Ascending aorta (tissue), 2 donors: ENCODE results near the gene EEF1AKMT1. TPM values are rescaled to one million over a fixed set of nuclear protein-coding genes. Genes with fewer than 3 reads are reported as not detected.
A peak's percentile ranks its signal among the peaks of the same experiment; 100 is the strongest.

Source experiments
- DNase-seq, 2 donors: peaks; one replicate each; pipeline ENCODE4 v3.0.0-alpha.2; 2019; ENCODE audit warnings: low spot score in 2 of 2
- H3K27ac ChIP-seq, 2 donors: fragments of 200-600 bp; sonication (generic); one replicate each; pipeline ENCODE4 v1.5.1; 2016 to 2017; ENCODE audit warnings: mild to moderate bottlenecking in 1 of 2
- H3K27me3 ChIP-seq: fragments of 200-600 bp; sonication (generic); one replicate; pipeline ENCODE4 v1.5.1; 2017
- H3K36me3 ChIP-seq, 2 donors: fragments of 200-600 bp; sonication (generic); one replicate each; pipeline ENCODE4 v1.5.1; 2016
- H3K4me1 ChIP-seq, 2 donors: fragments of 200-600 bp; sonication (generic); one replicate each; pipeline ENCODE4 v1.5.1; 2016 to 2017; ENCODE audit warnings: mild to moderate bottlenecking in 1 of 2
- H3K4me3 ChIP-seq, 2 donors: fragments of 200-600 bp; sonication (generic); one replicate each; pipeline ENCODE4 v1.5.1; 2016 to 2017; ENCODE audit warnings: mild to moderate bottlenecking in 1 of 2
- H3K9me3 ChIP-seq, 2 donors: fragments of 200-600 bp; sonication (generic); one replicate each; pipeline ENCODE4 v1.5.1; 2016
- CTCF ChIP-seq, 3 experiments: fragments of 200-600 bp in 2 of 3; fragments of 450-650 bp in 1 of 3; sonication (generic) in 2 of 3; IDR thresholded peaks; one replicate each; pipeline ENCODE4 v1.5.1; 2016 to 2019; ENCODE audit warnings: antibody characterized with exemption in 3 of 3, mild to moderate bottlenecking in 1 of 3, moderate library complexity in 1 of 3
- intact Hi-C: fragments of 100-400 bp; cut with DNase I; formaldehyde crosslinking; loops from one replicate; pipeline ENCODE4 v1.15.1; 2023
- total RNA-seq: library from RNA; depleted of rRNA; stranded (reverse); fragments of >200 nt; gene quantifications from one replicate; pipeline ENCODE4 v1.1.0, GENCODE V29; 2016

EEF1AKMT1 gene
- total RNA-seq, 1 donor from 2014 or later = not detected

- intact Hi-C loops = loop anchor here (10.0 kb wide), 1 partner anchor 286 kb away; the partner anchor contains the start of gene LATS2
- H3K27me3 ChIP-seq = no peaks in the 10 kb centered on the region
- no peak for TF ChIP-seq CTCF (IDR thresholded peaks at IDR 0.05)
- no peaks in the 10 kb centered on the region for H3K4me1 ChIP-seq
- H3K36me3 ChIP-seq = peaks cover 9 to 10% of the 10 kb centered on the region in 2 donors
- no peak for DNase-seq
- no peaks in the 10 kb centered on the region for H3K9me3 ChIP-seq
- no peak overlapping the region for H3K27ac ChIP-seq
- no peak overlapping the region for H3K4me3 ChIP-seq
Measured at GRCh38 chr13:20778311-20778710, 4.5 kb upstream of the EEF1AKMT1 start.

DNA sequence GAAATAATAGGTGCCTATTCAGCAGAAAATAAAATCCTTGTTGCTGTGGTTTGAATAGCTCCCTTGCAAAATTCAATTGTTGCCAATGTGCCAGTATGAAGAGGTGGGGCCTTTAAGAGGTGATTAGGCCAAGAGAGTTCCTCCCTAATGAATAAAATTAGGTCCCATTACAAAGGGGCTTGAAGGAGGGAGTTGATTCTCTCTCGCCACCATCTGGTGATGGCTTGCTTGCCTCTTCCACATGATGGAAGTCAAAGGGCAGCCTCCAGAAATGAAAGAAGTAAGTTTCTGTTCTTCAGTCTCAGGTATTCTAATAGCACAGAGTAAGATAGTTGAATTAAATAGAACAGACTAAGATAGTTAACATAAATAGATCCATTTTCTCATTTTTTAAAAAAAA, 3.0 kb upstream of the EEF1AKMT1 start:
- TF ChIP-seq CTCF (IDR thresholded peaks at IDR 0.05) = no peak
- Histone ChIP-seq H3K4me1 (peaks cover 0 to 7% of the 10 kb centered on the region in 2 donors), H3K36me3 (peaks cover 0 to 3% of the 10 kb centered on the region in 2 donors), H3K9me3 (no peaks in the 10 kb centered on the region), H3K27ac (no peak overlapping the region), H3K27me3 (no peaks in the 10 kb centered on the region), H3K4me3 (no peak overlapping the region)
- intact Hi-C loops = loop anchor here (10.0 kb wide), 1 partner anchor 288 kb away; the partner anchor contains the start of gene LATS2
- DNase-seq = no peak

GRCh38 chr13:20775961-20776360, 2.2 kb upstream of the EEF1AKMT1 start:
- intact Hi-C loops = loop anchor here (2.0 to 10.0 kb wide), 3 partner anchors 37 to 289 kb away; partner anchors contain the start of gene LATS2
- DNase-seq = no peak
- no peak for TF ChIP-seq CTCF (IDR thresholded peaks at IDR 0.05)
- H3K4me3 ChIP-seq = no peak overlapping the region
- no peaks in the 10 kb centered on the region for H3K9me3 ChIP-seq
- H3K4me1 ChIP-seq = peaks cover 0 to 7% of the 10 kb centered on the region in 2 donors
- H3K27ac ChIP-seq = no peak overlapping the region
- H3K27me3 ChIP-seq = no peaks in the 10 kb centered on the region
- peaks cover 0 to 3% of the 10 kb centered on the region in 2 donors for H3K36me3 ChIP-seq

- no peak for TF ChIP-seq CTCF (IDR thresholded peaks at IDR 0.05)
- Histone ChIP-seq H3K36me3 (peaks cover 3 to 5% of the 10 kb centered on the region in 2 donors), H3K27me3 (no peaks in the 10 kb centered on the region), H3K27ac (no peak overlapping the region), H3K4me3 (no peak overlapping the region), H3K9me3 (no peaks in the 10 kb centered on the region), H3K4me1 (peaks cover 0 to 7% of the 10 kb centered on the region in 2 donors)
- intact Hi-C loops = loop anchor here (2.0 to 10.0 kb wide), 4 partner anchors 38 to 290 kb away; partner anchors contain the start of genes LATS2 and XPO4
- DNase-seq = no peak
Measured at GRCh38 chr13:20774746-20775145, 985 bp upstream of the EEF1AKMT1 start.

DNA sequence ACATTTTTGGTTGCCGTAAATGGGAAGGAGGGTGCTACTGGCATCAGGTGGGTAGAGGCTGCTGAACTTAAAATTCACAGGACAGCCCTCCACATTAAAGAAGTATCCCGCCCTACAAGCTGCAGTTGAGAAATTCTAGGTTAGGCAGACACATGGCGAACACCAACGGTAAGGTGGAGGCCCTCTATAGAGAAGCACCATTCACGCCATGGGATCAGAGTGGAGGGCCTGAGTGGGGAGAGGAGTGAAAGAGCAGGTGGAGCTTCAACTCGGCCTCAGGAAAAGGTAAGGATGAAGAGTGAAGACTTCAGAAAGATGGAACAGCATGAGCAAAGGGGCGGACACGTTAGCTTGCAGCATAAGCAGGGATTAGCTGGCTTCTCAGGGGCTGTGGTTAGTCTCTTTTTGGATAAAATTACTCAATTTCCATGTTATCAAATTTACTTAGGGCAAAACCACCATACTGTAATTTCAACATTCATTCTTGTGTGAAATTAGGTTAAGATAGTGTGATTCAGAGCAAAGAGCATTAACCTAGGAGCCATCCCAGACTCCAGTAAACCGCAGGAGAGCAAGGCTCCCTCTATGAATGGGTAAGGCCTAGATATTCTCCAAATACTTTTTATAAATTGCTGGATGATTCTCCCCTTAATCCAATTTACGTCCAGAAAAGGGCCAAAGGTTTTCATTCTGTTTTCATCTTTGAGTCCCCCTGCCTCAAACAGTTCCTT, 1.2 kb downstream of the EEF1AKMT1 start:
- peaks cover 3 to 12% of the 10 kb centered on the region in 2 donors for H3K36me3 ChIP-seq
- peaks cover 0 to 16% of the 10 kb centered on the region in 2 donors for H3K9me3 ChIP-seq
- no peaks in the 10 kb centered on the region for H3K27me3 ChIP-seq
- H3K4me1 ChIP-seq = peaks cover 0 to 7% of the 10 kb centered on the region in 2 donors
- no peak for TF ChIP-seq CTCF (IDR thresholded peaks at IDR 0.05)
- intact Hi-C loops = loop anchor here (2.0 to 10.0 kb wide), 4 partner anchors 58 to 292 kb away; partner anchors contain the start of genes IFT88, LATS2 and XPO4
- H3K27ac ChIP-seq = peak overlapping the region; percentile 85 to 87
- DNase-seq = no peak
- peak overlapping the region; percentile 61 to 80 for H3K4me3 ChIP-seq
